ENCODE data around the gene PCMTD2.

Gene PCMTD2

GRCh38 chr20:64241061-64241460, 14.5 kb upstream of the PCMTD2 start:
- WGBS (ENCODE audit: insufficient coverage) = 95% methylated on average over 6 of the region's 8 CpGs
- CTCF ChIA-PET = no interaction called here
- POLR2A ChIA-PET = no interaction called here

GRCh38 chr20:64242003-64242796, 13.3 kb upstream of the PCMTD2 start:
- Histone ChIP-seq H3K4me1 (ENCODE audit: control extremely low read depth in 1 of 4, control insufficient read depth in 4 of 4, insufficient read depth in 4 of 4, low read length in 3 of 4) (peaks cover 0 to 9% (median 8%) of the 10 kb centered on the region in 4 experiments), H3K4me3 (ENCODE audit: control insufficient read depth in 1 of 7, extremely low read depth in 1 of 7, insufficient read depth in 4 of 7, low read depth in 2 of 7, low read length in 6 of 7) (no peak overlapping the region), H3K27ac (ENCODE audit: insufficient read depth in 1 of 2, low read depth in 1 of 2, low read length in 2 of 2, poor library complexity in 1 of 2, severe bottlenecking in 2 of 2) (no peak overlapping the region), H3K9me3 (ENCODE audit: control extremely low read depth in 1 of 5, control insufficient read depth in 4 of 5, insufficient read depth in 2 of 5, low read depth in 1 of 5, low read length in 4 of 5) (no peaks in the 10 kb centered on the region), H3K27me3 (replicated peaks in 2 of 5; ENCODE audit: control insufficient read depth in 4 of 5, insufficient read depth in 5 of 5, low read length in 4 of 5) (no peaks in the 10 kb centered on the region), H3K36me3 (ENCODE audit: control insufficient read depth in 4 of 4, insufficient read depth in 4 of 4, low read length in 3 of 4) (no peaks in the 10 kb centered on the region)
- 97% methylated on average over 12 of the region's 19 CpGs for WGBS (ENCODE audit: insufficient coverage)
- ChIA-PET POLR2A (interaction anchor here (0.7 kb wide), 1 partner anchor 377 kb away, joined by 5 read pairs; the partner anchor contains the start of gene TPD52L2), CTCF (no interaction called here)
- no peak for DNase-seq

More at GRCh38 chr20:64241061-64241460, 14.5 kb upstream of the PCMTD2 start:
- no peaks in the 10 kb centered on the region for H3K27me3 ChIP-seq (replicated peaks in 2 of 5; ENCODE audit: control insufficient read depth in 4 of 5, insufficient read depth in 5 of 5, low read length in 4 of 5)
- H3K9me3 ChIP-seq (ENCODE audit: control extremely low read depth in 1 of 5, control insufficient read depth in 4 of 5, insufficient read depth in 2 of 5, low read depth in 1 of 5, low read length in 4 of 5) = no peaks in the 10 kb centered on the region
- H3K36me3 ChIP-seq (ENCODE audit: control insufficient read depth in 4 of 4, insufficient read depth in 4 of 4, low read length in 3 of 4) = no peaks in the 10 kb centered on the region
- no peak overlapping the region for H3K27ac ChIP-seq (ENCODE audit: insufficient read depth in 1 of 2, low read depth in 1 of 2, low read length in 2 of 2, poor library complexity in 1 of 2, severe bottlenecking in 2 of 2)
- peaks cover 0 to 9% (median 8%) of the 10 kb centered on the region in 4 experiments for H3K4me1 ChIP-seq (ENCODE audit: control extremely low read depth in 1 of 4, control insufficient read depth in 4 of 4, insufficient read depth in 4 of 4, low read length in 3 of 4)
- no peak for DNase-seq
- no peak overlapping the region for H3K4me3 ChIP-seq (ENCODE audit: control insufficient read depth in 1 of 7, extremely low read depth in 1 of 7, insufficient read depth in 4 of 7, low read depth in 2 of 7, low read length in 6 of 7)

GRCh38 chr20:64242797-64243475, 12.6 kb upstream of the PCMTD2 start:
- Histone ChIP-seq H3K9me3 (ENCODE audit: control extremely low read depth in 1 of 5, control insufficient read depth in 4 of 5, insufficient read depth in 2 of 5, low read depth in 1 of 5, low read length in 4 of 5) (no peaks in the 10 kb centered on the region), H3K4me3 (ENCODE audit: control insufficient read depth in 1 of 7, extremely low read depth in 1 of 7, insufficient read depth in 4 of 7, low read depth in 2 of 7, low read length in 6 of 7) (no peak overlapping the region), H3K36me3 (ENCODE audit: control insufficient read depth in 4 of 4, insufficient read depth in 4 of 4, low read length in 3 of 4) (no peaks in the 10 kb centered on the region), H3K27me3 (replicated peaks in 2 of 5; ENCODE audit: control insufficient read depth in 4 of 5, insufficient read depth in 5 of 5, low read length in 4 of 5) (no peaks in the 10 kb centered on the region), H3K27ac (ENCODE audit: insufficient read depth in 1 of 2, low read depth in 1 of 2, low read length in 2 of 2, poor library complexity in 1 of 2, severe bottlenecking in 2 of 2) (no peak overlapping the region), H3K4me1 (ENCODE audit: control extremely low read depth in 1 of 4, control insufficient read depth in 4 of 4, insufficient read depth in 4 of 4, low read length in 3 of 4) (peaks cover 0 to 9% (median 8%) of the 10 kb centered on the region in 4 experiments)
- POLR2A ChIA-PET = interaction anchor here (0.7 kb wide), 1 partner anchor 378 kb away, joined by 5 read pairs; the partner anchor contains the start of gene TPD52L2
- no peak for DNase-seq
- WGBS (ENCODE audit: insufficient coverage) = 100% methylated on average over 3 of the region's 4 CpGs
- CTCF ChIA-PET = no interaction called here

- POLR2A ChIA-PET = no interaction called here
- 96% methylated on average over 2 of the region's 2 CpGs for WGBS (ENCODE audit: insufficient coverage)
- H3K27me3 ChIP-seq (replicated peaks in 2 of 5; ENCODE audit: control insufficient read depth in 4 of 5, insufficient read depth in 5 of 5, low read length in 4 of 5) = no peaks in the 10 kb centered on the region
Observed at GRCh38 chr20:64244281-64244805, 11.2 kb upstream of the PCMTD2 start.

GRCh38 chr20:64244870-64245603, 10.5 kb upstream of the PCMTD2 start:
- H3K27me3 ChIP-seq (replicated peaks in 2 of 5; ENCODE audit: control insufficient read depth in 4 of 5, insufficient read depth in 5 of 5, low read length in 4 of 5) = peaks cover 0 to 2% (median 0%) of the 10 kb centered on the region in 5 experiments
- H3K4me3 ChIP-seq (ENCODE audit: control insufficient read depth in 1 of 7, extremely low read depth in 1 of 7, insufficient read depth in 4 of 7, low read depth in 2 of 7, low read length in 6 of 7) = no peak overlapping the region
- no peaks in the 10 kb centered on the region for H3K36me3 ChIP-seq (ENCODE audit: control insufficient read depth in 4 of 4, insufficient read depth in 4 of 4, low read length in 3 of 4)
- CTCF ChIA-PET = no interaction called here
- 92% methylated on average over 5 of the region's 8 CpGs for WGBS (ENCODE audit: insufficient coverage)
- peaks cover 0 to 9% (median 8%) of the 10 kb centered on the region in 4 experiments for H3K4me1 ChIP-seq (ENCODE audit: control extremely low read depth in 1 of 4, control insufficient read depth in 4 of 4, insufficient read depth in 4 of 4, low read length in 3 of 4)
- peak; percentile 17 to 62 (median 46) for DNase-seq
- no peak overlapping the region for H3K27ac ChIP-seq (ENCODE audit: insufficient read depth in 1 of 2, low read depth in 1 of 2, low read length in 2 of 2, poor library complexity in 1 of 2, severe bottlenecking in 2 of 2)
- no peaks in the 10 kb centered on the region for H3K9me3 ChIP-seq (ENCODE audit: control extremely low read depth in 1 of 5, control insufficient read depth in 4 of 5, insufficient read depth in 2 of 5, low read depth in 1 of 5, low read length in 4 of 5)
- POLR2A ChIA-PET = no interaction called here

More at GRCh38 chr20:64244281-64244805, 11.2 kb upstream of the PCMTD2 start:
- Histone ChIP-seq H3K9me3 (ENCODE audit: control extremely low read depth in 1 of 5, control insufficient read depth in 4 of 5, insufficient read depth in 2 of 5, low read depth in 1 of 5, low read length in 4 of 5) (no peaks in the 10 kb centered on the region), H3K27ac (ENCODE audit: insufficient read depth in 1 of 2, low read depth in 1 of 2, low read length in 2 of 2, poor library complexity in 1 of 2, severe bottlenecking in 2 of 2) (no peak overlapping the region), H3K4me1 (ENCODE audit: control extremely low read depth in 1 of 4, control insufficient read depth in 4 of 4, insufficient read depth in 4 of 4, low read length in 3 of 4) (peaks cover 0 to 9% (median 8%) of the 10 kb centered on the region in 4 experiments), H3K4me3 (ENCODE audit: control insufficient read depth in 1 of 7, extremely low read depth in 1 of 7, insufficient read depth in 4 of 7, low read depth in 2 of 7, low read length in 6 of 7) (no peak overlapping the region), H3K36me3 (ENCODE audit: control insufficient read depth in 4 of 4, insufficient read depth in 4 of 4, low read length in 3 of 4) (no peaks in the 10 kb centered on the region)
- CTCF ChIA-PET = no interaction called here
- DNase-seq = no peak

DNA sequence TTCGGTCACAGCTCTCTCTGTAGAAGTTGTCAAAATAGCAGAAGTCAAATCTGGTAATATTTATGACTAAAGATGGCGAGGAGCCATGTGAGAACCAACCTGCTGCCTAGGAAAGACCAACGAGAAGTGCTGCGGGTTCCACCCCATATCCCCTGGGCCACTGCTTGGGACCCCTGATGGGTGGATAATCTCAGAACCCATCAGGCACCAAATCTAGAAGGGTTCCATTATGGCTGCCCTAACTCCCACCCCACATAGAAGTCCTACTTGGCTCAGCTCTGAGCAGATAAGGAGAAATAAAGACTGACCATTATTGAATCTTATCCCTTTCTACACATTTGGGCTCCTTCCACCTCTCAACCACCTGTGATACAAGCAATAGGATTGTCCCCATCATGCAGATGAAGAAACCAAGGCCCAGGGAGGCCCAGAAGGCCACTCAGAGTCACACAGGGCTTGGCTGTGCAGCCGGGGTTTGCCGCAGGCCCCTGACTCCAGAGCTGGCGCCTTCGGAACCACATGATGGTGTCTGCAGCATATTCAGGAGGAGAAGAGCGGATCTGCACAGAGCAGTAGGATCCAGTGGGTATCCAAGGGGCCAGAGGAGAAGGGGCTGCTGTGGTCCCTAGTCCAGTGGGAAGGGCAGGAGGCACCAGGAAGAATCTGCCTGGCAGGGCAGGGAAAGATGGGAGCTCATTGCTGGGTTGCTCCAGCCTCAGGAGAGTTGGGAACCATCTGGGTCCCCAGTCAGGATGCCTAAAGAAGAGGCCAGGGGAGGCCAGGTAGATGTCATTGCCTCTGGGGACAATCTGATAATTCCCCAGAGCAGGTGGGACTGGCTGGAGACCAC, 9.6 kb upstream of the PCMTD2 start:
- ChIA-PET POLR2A (no interaction called here), CTCF (interaction anchor here (1.0 kb wide), 1 partner anchor 10 kb away, joined by 3 read pairs; the partner anchor contains the start of gene PCMTD2)
- Histone ChIP-seq H3K27ac (ENCODE audit: insufficient read depth in 1 of 2, low read depth in 1 of 2, low read length in 2 of 2, poor library complexity in 1 of 2, severe bottlenecking in 2 of 2) (no peak overlapping the region), H3K9me3 (ENCODE audit: control extremely low read depth in 1 of 5, control insufficient read depth in 4 of 5, insufficient read depth in 2 of 5, low read depth in 1 of 5, low read length in 4 of 5) (no peaks in the 10 kb centered on the region), H3K4me3 (ENCODE audit: control insufficient read depth in 1 of 7, extremely low read depth in 1 of 7, insufficient read depth in 4 of 7, low read depth in 2 of 7, low read length in 6 of 7) (no peak overlapping the region), H3K36me3 (ENCODE audit: control insufficient read depth in 4 of 4, insufficient read depth in 4 of 4, low read length in 3 of 4) (no peaks in the 10 kb centered on the region), H3K27me3 (replicated peaks in 2 of 5; ENCODE audit: control insufficient read depth in 4 of 5, insufficient read depth in 5 of 5, low read length in 4 of 5) (peaks cover 0 to 3% (median 0%) of the 10 kb centered on the region in 5 experiments), H3K4me1 (ENCODE audit: control extremely low read depth in 1 of 4, control insufficient read depth in 4 of 4, insufficient read depth in 4 of 4, low read length in 3 of 4) (peaks cover 0 to 9% (median 8%) of the 10 kb centered on the region in 4 experiments)
- WGBS (ENCODE audit: insufficient coverage) = 59% methylated on average over 9 of the region's 9 CpGs
- DNase-seq = peak in 2 of 3 donors; percentile 45 to 55

All from common myeloid progenitor, CD34-positive (primary cell).